AG04450 (cell line): ENCODE results near the gene C9orf43. TPM values are rescaled to one million over a fixed set of nuclear protein-coding genes. Genes with fewer than 3 reads are reported as not detected.

Source experiments
- CTCF ChIA-PET: fragments of 300-600, 350-600 bp; formaldehyde crosslinking; extraction: SDS; loops from one replicate; lab custom pipeline; 2022; ENCODE audit warnings: antibody characterized with exemption, inconsistent platforms; lab: Charles Lee
- POLR2A ChIA-PET: fragments of 350-600 bp; formaldehyde crosslinking; extraction: SDS; loops from one replicate; lab custom pipeline; 2021; ENCODE audit warnings: antibody characterized with exemption, inconsistent platforms; lab: Yijun Ruan, JAX
- DNase-seq: peaks from one replicate; pipeline ENCODE4 v3.0.0-alpha.2; 2011; ENCODE audit warnings: low read depth, low spot score
- H3K27ac ChIP-seq: one replicate; pipeline ENCODE4 v1.5.1; 2012; ENCODE audit warnings: low read depth, low read length, control low read depth
- H3K27me3 ChIP-seq: one replicate; pipeline ENCODE4 v1.6.0; 2012; ENCODE audit warnings: low read length; ENCODE audit not compliant: control insufficient read depth, insufficient read depth
- H3K4me3 ChIP-seq: 2 replicates; pipeline ENCODE4 v1.5.1; 2011; ENCODE audit warnings: mild to moderate bottlenecking, low read depth, low read length, control low read depth
- H3K9me3 ChIP-seq: 2 replicates; pipeline ENCODE4 v1.5.1; 2012; ENCODE audit warnings: low read length; ENCODE audit not compliant: control insufficient read depth, insufficient read depth
- CTCF ChIP-seq: IDR thresholded peaks from 2 replicates; pipeline ENCODE4 v1.5.1; 2011; ENCODE audit warnings: low read depth, low read length, control low read depth, inconsistent platforms
- polyA plus RNA-seq: library from polyadenylated mRNA; depleted of rRNA; stranded (reverse); fragments of >200 nt; gene quantifications from 2 replicates; pipeline ENCODE4 v1.2.3, GENCODE V29; 2011

The C9orf43 gene
- polyA plus RNA-seq, 1 experiment = 0.50 TPM

- no peak for DNase-seq
- Histone ChIP-seq H3K27ac (peak overlapping the region; percentile 11), H3K9me3 (no peaks in the 10 kb centered on the region), H3K27me3 (no peaks in the 10 kb centered on the region), H3K4me3 (no peak overlapping the region)
- TF ChIP-seq CTCF = no peak
- POLR2A ChIA-PET = no interaction called here
- CTCF ChIA-PET = interaction anchor here (0.8 to 2.1 kb wide), 2 partner anchors 14 to 78 kb away, joined by 3 to 9 read pairs; partner anchors contain the start of gene ALAD
Measured at GRCh38 chr9:113386571-113387393, 23.8 kb upstream of the C9orf43 start.

GRCh38 chr9:113387560-113388230 is 22.9 kb upstream of the C9orf43 start:
- POLR2A ChIA-PET = no interaction called here
- CTCF ChIA-PET = interaction anchor here (2.1 kb wide), 1 partner anchor 14 kb away, joined by 9 read pairs; the partner anchor contains the start of gene ALAD
- Histone ChIP-seq H3K27me3 (no peaks in the 10 kb centered on the region), H3K27ac (no peak overlapping the region), H3K4me3 (no peak overlapping the region), H3K9me3 (no peaks in the 10 kb centered on the region)
- no peak for TF ChIP-seq CTCF
- DNase-seq = no peak

GRCh38 chr9:113388833-113389232 is 21.7 kb upstream of the C9orf43 start:
- no peak overlapping the region for H3K27ac ChIP-seq
- no peak for DNase-seq
- no peak for TF ChIP-seq CTCF
- H3K9me3 ChIP-seq = no peaks in the 10 kb centered on the region
- no peak overlapping the region for H3K4me3 ChIP-seq
- ChIA-PET POLR2A (no interaction called here), CTCF (interaction anchor here (1.5 kb wide), 1 partner anchor 12 kb away, joined by 5 read pairs; the partner anchor contains the start of gene ALAD)
- no peaks in the 10 kb centered on the region for H3K27me3 ChIP-seq

GRCh38 chr9:113389451-113389850 is 21.1 kb upstream of the C9orf43 start:
- POLR2A ChIA-PET = interaction anchor here (0.8 kb wide), 1 partner anchor 12 kb away, joined by 3 read pairs; the partner anchor contains the start of gene ALAD
- no peaks in the 10 kb centered on the region for H3K9me3 ChIP-seq
- no peaks in the 10 kb centered on the region for H3K27me3 ChIP-seq

More at GRCh38 chr9:113389451-113389850, 21.1 kb upstream of the C9orf43 start:
- TF ChIP-seq CTCF = no peak
- DNase-seq = no peak
- no peak overlapping the region for H3K4me3 ChIP-seq
- H3K27ac ChIP-seq = no peak overlapping the region
- CTCF ChIA-PET = interaction anchor here (1.5 kb wide), 1 partner anchor 11 kb away, joined by 5 read pairs; the partner anchor contains the start of gene ALAD
